OCI-LY3 (cell line): ENCODE results near the gene TTC21A.

Source experiments
- EZH2phosphoT487 ChIP-seq: fragments of 200-600 bp; shearing (Covaris generic); IDR thresholded peaks from 2 replicates; pipeline ENCODE4 v1.6.1; 2018; ENCODE audit warnings: antibody characterized with exemption, mixed run types, low read depth
- TF ChIP-seq, protein P1 (sequence below): fragments of 200-600, 300-600 bp; sonication (generic); IDR thresholded peaks from 2 replicates; pipeline ENCODE4 v1.5.1; 2014; ENCODE audit warnings: antibody characterized with exemption, low read length, low read depth

DNA sequence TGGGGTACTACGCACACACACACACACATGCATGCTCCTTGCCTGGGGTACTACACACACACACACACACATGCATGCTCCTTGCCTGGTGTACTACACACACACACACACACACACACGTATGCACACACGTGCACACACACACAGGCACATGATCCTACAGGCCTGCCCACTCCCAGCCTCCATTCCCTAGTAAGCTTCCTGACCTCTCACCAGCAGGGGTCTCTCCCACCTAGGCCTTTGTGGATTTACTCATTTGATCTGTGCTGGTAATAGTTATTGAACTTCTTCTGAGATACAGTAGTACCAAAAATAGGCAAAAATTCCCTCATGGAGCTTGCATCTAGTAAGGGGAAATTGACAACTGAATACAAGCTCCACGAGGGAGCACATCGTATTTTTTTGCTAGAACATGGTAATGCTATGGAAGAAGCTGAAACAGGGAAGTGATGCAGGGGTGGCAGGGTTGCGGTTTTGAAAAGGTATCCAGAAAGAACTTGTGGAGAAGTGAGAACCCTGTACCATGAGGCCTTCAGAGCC is 19.1 kb downstream of the TTC21A start:
- TF ChIP-seq, protein P1, sequence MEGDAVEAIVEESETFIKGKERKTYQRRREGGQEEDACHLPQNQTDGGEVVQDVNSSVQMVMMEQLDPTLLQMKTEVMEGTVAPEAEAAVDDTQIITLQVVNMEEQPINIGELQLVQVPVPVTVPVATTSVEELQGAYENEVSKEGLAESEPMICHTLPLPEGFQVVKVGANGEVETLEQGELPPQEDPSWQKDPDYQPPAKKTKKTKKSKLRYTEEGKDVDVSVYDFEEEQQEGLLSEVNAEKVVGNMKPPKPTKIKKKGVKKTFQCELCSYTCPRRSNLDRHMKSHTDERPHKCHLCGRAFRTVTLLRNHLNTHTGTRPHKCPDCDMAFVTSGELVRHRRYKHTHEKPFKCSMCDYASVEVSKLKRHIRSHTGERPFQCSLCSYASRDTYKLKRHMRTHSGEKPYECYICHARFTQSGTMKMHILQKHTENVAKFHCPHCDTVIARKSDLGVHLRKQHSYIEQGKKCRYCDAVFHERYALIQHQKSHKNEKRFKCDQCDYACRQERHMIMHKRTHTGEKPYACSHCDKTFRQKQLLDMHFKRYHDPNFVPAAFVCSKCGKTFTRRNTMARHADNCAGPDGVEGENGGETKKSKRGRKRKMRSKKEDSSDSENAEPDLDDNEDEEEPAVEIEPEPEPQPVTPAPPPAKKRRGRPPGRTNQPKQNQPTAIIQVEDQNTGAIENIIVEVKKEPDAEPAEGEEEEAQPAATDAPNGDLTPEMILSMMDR, result peak; percentile 91
- TF ChIP-seq EZH2phosphoT487, result no peak
